ENCODE data around the gene MRPS9.
A peak's percentile ranks its signal among the peaks of the same experiment; 100 is the strongest.

The MRPS9 gene

DNA sequence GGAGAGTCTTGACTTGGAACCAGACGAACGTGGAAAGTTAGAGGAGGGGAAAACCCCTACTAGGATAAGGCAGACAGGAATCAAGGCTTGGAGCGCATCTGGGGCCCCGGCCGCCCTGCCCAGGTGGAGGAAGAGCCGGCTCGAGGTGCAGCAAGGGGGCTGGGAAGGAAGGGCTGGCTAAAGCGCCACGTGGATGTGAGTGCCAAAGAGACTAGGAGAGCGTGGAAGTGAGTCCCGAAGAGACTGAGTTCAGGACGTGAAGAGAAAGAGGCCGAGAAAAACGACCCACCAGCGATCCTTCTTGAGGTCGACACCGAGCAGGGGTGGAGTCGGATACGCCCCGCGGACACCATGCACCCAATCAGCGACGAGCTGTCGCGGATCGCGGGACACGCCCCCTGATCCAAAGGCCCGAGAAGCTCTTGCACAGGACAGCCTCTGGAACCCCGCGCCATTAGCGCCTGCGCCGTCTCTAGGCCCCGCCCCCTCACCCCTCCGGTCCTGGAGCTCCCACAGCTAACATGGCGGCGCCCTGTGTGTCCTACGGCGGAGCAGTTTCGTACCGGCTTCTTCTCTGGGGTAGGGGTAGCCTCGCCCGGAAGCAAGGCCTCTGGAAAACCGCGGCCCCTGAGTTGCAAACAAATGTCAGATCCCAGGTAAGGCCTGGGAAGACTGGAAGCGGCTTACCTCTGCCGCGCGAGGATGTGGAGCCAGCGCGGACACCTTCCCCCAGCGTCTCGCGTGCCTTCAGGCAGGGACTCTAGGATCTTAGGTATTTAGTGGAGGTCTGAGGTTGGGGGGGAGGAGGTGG is at the start of gene MRPS9:
TSS of gene MRPS9 (plus strand) at position 498 of the 811 bp plus-strand sequence. CDS start at position 522, 24 bp downstream.
- Histone ChIP-seq H3K4me2 (ENCODE audit: low read length) (peak within 1 kb of the TSS; percentile 99), H3K36me3 (replicated peaks; ENCODE audit: low read depth, low read length) (no peaks in the 10 kb centered on the region), H4K20me1 (ENCODE audit: insufficient read depth, low read length) (no peaks in the 10 kb centered on the region), H3K79me2 (ENCODE audit: low read length) (peaks cover 34% of the 10 kb centered on the region), H3K4me1 (ENCODE audit: low read length) (peaks cover 8% of the 10 kb centered on the region), H3K4me3 (ENCODE audit: low read length) (peak within 1 kb of the TSS; percentile 94), H3K27me3 (ENCODE audit: low read depth, low read length) (no peaks in the 10 kb centered on the region), H3K9ac (ENCODE audit: low read length) (peak within 1 kb of the TSS; percentile 84), H2AFZ (ENCODE audit: low read depth, low read length) (peak within 1 kb of the TSS; percentile 88), H3K9me3 (ENCODE audit: insufficient read depth, low read length) (no peaks in the 10 kb centered on the region), H3K27ac (ENCODE audit: low read length) (0 out of 2 replicates have a peak within 1 kb of the TSS, but pooled peaks have one; percentile 7)
- no peak for TF ChIP-seq EZH2phosphoT487 (IDR thresholded peaks at IDR 0.05; ENCODE audit: low read depth)
- TF ChIP-seq, protein P1, sequence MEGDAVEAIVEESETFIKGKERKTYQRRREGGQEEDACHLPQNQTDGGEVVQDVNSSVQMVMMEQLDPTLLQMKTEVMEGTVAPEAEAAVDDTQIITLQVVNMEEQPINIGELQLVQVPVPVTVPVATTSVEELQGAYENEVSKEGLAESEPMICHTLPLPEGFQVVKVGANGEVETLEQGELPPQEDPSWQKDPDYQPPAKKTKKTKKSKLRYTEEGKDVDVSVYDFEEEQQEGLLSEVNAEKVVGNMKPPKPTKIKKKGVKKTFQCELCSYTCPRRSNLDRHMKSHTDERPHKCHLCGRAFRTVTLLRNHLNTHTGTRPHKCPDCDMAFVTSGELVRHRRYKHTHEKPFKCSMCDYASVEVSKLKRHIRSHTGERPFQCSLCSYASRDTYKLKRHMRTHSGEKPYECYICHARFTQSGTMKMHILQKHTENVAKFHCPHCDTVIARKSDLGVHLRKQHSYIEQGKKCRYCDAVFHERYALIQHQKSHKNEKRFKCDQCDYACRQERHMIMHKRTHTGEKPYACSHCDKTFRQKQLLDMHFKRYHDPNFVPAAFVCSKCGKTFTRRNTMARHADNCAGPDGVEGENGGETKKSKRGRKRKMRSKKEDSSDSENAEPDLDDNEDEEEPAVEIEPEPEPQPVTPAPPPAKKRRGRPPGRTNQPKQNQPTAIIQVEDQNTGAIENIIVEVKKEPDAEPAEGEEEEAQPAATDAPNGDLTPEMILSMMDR (IDR thresholded peaks at IDR 0.05; ENCODE audit: low read depth, low read length) = no peak

DNA sequence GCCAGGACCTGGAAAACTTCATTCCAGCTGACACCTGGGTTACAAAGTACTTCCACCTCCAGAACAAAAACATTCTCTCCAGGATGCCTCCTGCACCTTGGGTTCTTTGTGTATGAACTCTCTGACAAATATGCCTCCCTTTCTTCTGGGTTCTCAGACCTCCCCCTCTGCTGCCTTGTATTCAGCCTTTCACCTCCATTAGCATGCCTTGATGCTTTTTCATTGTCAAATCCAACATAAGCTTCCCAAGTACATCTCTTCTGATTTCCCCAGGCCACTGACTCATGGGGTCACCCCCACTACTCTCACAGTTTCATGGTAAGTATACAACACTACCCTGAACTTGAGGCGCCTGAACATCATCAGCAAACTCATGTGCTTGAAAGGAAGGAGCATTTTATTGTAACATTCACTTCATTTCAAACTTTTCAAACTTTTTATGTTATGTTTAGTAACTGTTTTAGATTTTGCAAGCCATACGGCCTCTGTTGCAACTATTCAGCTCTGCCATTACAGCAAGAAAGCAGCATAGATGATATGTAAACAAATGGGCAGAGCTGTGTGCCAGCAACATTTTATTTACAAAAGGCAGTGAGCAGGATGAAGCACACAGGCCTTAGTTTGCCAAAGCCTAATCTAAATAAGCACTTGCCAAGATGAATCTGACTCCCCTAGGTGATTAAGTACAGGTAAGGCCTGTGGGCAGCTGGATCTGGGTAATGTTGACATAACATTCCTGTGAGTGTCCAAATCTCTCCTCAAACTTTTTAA is 32.5 kb upstream of the MRPS9 start:
- Histone ChIP-seq H3K4me1 (ENCODE audit: low read length) (no peaks in the 10 kb centered on the region), H3K79me2 (ENCODE audit: low read length) (no peaks in the 10 kb centered on the region), H4K20me1 (ENCODE audit: insufficient read depth, low read length) (no peaks in the 10 kb centered on the region), H3K4me2 (ENCODE audit: low read length) (no peak overlapping the region), H3K36me3 (replicated peaks; ENCODE audit: low read depth, low read length) (no peaks in the 10 kb centered on the region), H3K9ac (ENCODE audit: low read length) (no peak overlapping the region), H3K9me3 (ENCODE audit: insufficient read depth, low read length) (no peaks in the 10 kb centered on the region), H2AFZ (ENCODE audit: low read depth, low read length) (no peak overlapping the region), H3K27me3 (ENCODE audit: low read depth, low read length) (no peaks in the 10 kb centered on the region), H3K4me3 (ENCODE audit: low read length) (no peak overlapping the region), H3K27ac (ENCODE audit: low read length) (no peak overlapping the region)
- no peak for TF ChIP-seq EZH2phosphoT487 (IDR thresholded peaks at IDR 0.05; ENCODE audit: low read depth)
- TF ChIP-seq, protein P1 (IDR thresholded peaks at IDR 0.05; ENCODE audit: low read depth, low read length) = no peak

DNA sequence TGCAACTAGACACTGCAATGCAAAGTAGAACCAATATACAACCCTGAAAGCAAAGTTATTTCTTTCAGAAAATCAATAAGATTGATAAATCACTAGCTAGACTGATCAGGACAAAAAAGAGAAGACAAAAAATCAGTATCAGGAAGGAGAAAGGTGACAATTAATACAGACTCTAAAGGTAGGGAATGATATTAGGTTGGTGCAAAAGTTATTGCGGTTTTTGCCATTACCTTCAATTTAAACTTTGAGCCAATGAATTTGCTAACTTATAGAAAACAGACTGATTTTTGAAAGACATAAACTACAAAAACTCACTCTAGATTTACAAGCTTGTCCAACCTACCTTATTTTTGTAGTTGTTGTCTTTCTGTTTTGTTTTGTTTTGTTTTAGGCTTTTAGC is 30.5 kb upstream of the MRPS9 start:
- Histone ChIP-seq H4K20me1 (ENCODE audit: insufficient read depth, low read length) (no peaks in the 10 kb centered on the region), H3K27ac (ENCODE audit: low read length) (no peak overlapping the region), H3K9ac (ENCODE audit: low read length) (no peak overlapping the region), H3K9me3 (ENCODE audit: insufficient read depth, low read length) (no peaks in the 10 kb centered on the region), H2AFZ (ENCODE audit: low read depth, low read length) (no peak overlapping the region), H3K4me1 (ENCODE audit: low read length) (no peaks in the 10 kb centered on the region), H3K27me3 (ENCODE audit: low read depth, low read length) (no peaks in the 10 kb centered on the region), H3K36me3 (replicated peaks; ENCODE audit: low read depth, low read length) (no peaks in the 10 kb centered on the region), H3K4me2 (ENCODE audit: low read length) (no peak overlapping the region), H3K79me2 (ENCODE audit: low read length) (no peaks in the 10 kb centered on the region), H3K4me3 (ENCODE audit: low read length) (no peak overlapping the region)
- TF ChIP-seq, protein P1 (IDR thresholded peaks at IDR 0.05; ENCODE audit: low read depth, low read length) = no peak
- no peak for TF ChIP-seq EZH2phosphoT487 (IDR thresholded peaks at IDR 0.05; ENCODE audit: low read depth)

DNA sequence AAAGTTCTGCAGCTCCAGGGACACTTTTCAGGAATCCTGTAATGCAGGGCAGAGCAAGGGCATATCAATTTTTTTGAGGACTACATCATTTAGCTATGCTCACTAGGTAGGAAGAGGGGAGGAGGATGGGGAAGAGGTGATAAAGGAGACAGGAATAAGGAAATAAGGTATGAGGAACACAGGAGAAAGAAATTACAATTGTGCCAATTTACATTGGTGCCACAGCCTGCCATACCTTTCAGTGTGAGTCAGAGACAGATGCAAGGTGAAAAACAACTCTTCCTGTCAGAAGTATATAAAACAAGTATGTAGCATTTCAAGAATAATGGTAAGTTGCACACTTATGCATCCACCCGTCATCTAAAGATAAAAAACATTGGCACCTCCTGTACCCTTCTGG is 5.4 kb upstream of the MRPS9 start:
- Histone ChIP-seq H3K4me2 (ENCODE audit: low read length) (no peak overlapping the region), H2AFZ (ENCODE audit: low read depth, low read length) (no peak overlapping the region), H3K27me3 (ENCODE audit: low read depth, low read length) (no peaks in the 10 kb centered on the region), H3K79me2 (ENCODE audit: low read length) (no peaks in the 10 kb centered on the region), H3K9me3 (ENCODE audit: insufficient read depth, low read length) (no peaks in the 10 kb centered on the region), H3K9ac (ENCODE audit: low read length) (no peak overlapping the region), H3K27ac (ENCODE audit: low read length) (no peak overlapping the region), H3K36me3 (replicated peaks; ENCODE audit: low read depth, low read length) (no peaks in the 10 kb centered on the region), H3K4me3 (ENCODE audit: low read length) (no peak overlapping the region), H3K4me1 (ENCODE audit: low read length) (peaks cover 3% of the 10 kb centered on the region; the same call in 1 of the 2 replicates), H4K20me1 (ENCODE audit: insufficient read depth, low read length) (no peaks in the 10 kb centered on the region)
- TF ChIP-seq, protein P1 (IDR thresholded peaks at IDR 0.05; ENCODE audit: low read depth, low read length) = no peak
- no peak for TF ChIP-seq EZH2phosphoT487 (IDR thresholded peaks at IDR 0.05; ENCODE audit: low read depth)

Data from OCI-LY3 (cell line).